Suppressor macrophage (primary cell): ENCODE results near the gene TPD52L2.
A peak's percentile ranks its signal among the peaks of the same experiment; 100 is the strongest.
"Not testable (repeated sequence)": the region's sequence is repeated elsewhere in the genome, so short reads cannot be mapped to it uniquely, and the experiment has no call there.

Source experiments
- DNase-seq, 4 experiments: peaks; one replicate each; pipeline ENCODE4 v3.0.0-alpha.2; 2020 to 2022

TPD52L2 gene

GRCh38 chr20:63895952-63896263 is 30.8 kb downstream of the TPD52L2 start:
- DNase-seq, result peak in 1 of 4 experiments; percentile 21

GRCh38 chr20:63896264-63897105 is 31.4 kb downstream of the TPD52L2 start:
- peak; percentile 84 to 93 (median 89) for DNase-seq

- DNase-seq, result no peak
Observed at GRCh38 chr20:63897978-63898561, 33.0 kb downstream of the TPD52L2 start.

GRCh38 chr20:63898882-63899558 is 34.0 kb downstream of the TPD52L2 start:
- peak in 3 of 4 experiments; percentile 48 to 75 (median 67) for DNase-seq

GRCh38 chr20:63900413-63900812 is 35.3 kb downstream of the TPD52L2 start:
- peak; percentile 29 to 75 (median 70) for DNase-seq

- DNase-seq, result peak in 2 of 4 experiments; percentile 27 to 30
Observed at GRCh38 chr20:63903796-63904561, 38.9 kb downstream of the TPD52L2 start.

GRCh38 chr20:63908008-63908682 is 43.1 kb downstream of the TPD52L2 start:
- DNase-seq, result no peak

- peak; percentile 58 to 78 (median 74) for DNase-seq
Observed at GRCh38 chr20:63911176-63911575, 46.1 kb downstream of the TPD52L2 start.

- DNase-seq, result no peak
Observed at GRCh38 chr20:63913768-63914167, 48.7 kb downstream of the TPD52L2 start.

- DNase-seq, result no peak
Observed at GRCh38 chr20:63915471-63915870, 50.4 kb downstream of the TPD52L2 start.

GRCh38 chr20:63916371-63916939 is 51.4 kb downstream of the TPD52L2 start:
- DNase-seq, result peak in 2 of 4 experiments; percentile 22 to 41

- no peak for DNase-seq
Observed at GRCh38 chr20:63917811-63918210, 52.7 kb downstream of the TPD52L2 start.

- no peak for DNase-seq
Observed at GRCh38 chr20:63919130-63919529, 54.1 kb downstream of the TPD52L2 start.

- no peak for DNase-seq
Observed at GRCh38 chr20:63920226-63920625, 55.2 kb downstream of the TPD52L2 start.

- DNase-seq, result no peak
Observed at GRCh38 chr20:63923651-63924050, 58.6 kb downstream of the TPD52L2 start.

GRCh38 chr20:63924241-63924640 is 59.2 kb downstream of the TPD52L2 start:
- DNase-seq, result no peak

GRCh38 chr20:63926298-63926697 is 61.2 kb downstream of the TPD52L2 start:
- DNase-seq, result no peak

- DNase-seq, result no peak
Observed at GRCh38 chr20:63929071-63929470, 64.0 kb downstream of the TPD52L2 start.

- not testable (repeated sequence) for DNase-seq
Observed at GRCh38 chr20:63929473-63929883, 64.4 kb downstream of the TPD52L2 start.

- DNase-seq, result no peak
Observed at GRCh38 chr20:63930971-63931553, 66.0 kb downstream of the TPD52L2 start.

- DNase-seq, result no peak
Observed at GRCh38 chr20:63931735-63932134, 66.7 kb downstream of the TPD52L2 start.
